ENCODE measurements around the gene HIKESHI.
A peak's percentile ranks its signal among the peaks of the same experiment; 100 is the strongest.

DNA sequence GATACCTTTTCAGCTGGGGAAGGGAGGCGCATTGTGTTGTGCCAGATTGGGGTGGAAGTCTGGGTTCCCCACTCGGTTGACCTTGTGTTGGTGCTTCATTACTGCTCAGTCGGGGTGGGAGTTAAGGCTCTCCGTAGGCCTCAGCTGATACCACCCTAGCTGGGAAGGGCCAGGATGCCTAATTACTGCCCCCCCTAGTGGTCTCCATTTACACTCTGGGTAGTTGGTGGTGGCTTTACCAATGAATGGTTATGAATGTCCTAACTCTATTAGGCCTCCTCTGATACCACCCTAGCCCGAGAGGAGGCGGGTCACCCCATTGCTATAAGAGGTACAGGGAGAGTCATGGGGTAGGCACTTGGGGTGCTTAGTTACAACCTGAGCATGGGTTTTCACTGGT, 27.5 kb upstream of the HIKESHI start:
- TF ChIP-seq CTCF (IDR thresholded peaks at IDR 0.05 in 8 of 11, conservative IDR thresholded peaks at IDR 0.05 in 3 of 11): peak in 1 of 11 experiments; percentile 17
- no peak for TF ChIP-seq POLR2AphosphoS5 (IDR thresholded peaks at IDR 0.05)
